ENCODE results near the gene MOCS1.

MOCS1 gene

GRCh38 chr6:39950125-39950720 is 16.0 kb upstream of the MOCS1 start:
- TF ChIP-seq, protein P1, sequence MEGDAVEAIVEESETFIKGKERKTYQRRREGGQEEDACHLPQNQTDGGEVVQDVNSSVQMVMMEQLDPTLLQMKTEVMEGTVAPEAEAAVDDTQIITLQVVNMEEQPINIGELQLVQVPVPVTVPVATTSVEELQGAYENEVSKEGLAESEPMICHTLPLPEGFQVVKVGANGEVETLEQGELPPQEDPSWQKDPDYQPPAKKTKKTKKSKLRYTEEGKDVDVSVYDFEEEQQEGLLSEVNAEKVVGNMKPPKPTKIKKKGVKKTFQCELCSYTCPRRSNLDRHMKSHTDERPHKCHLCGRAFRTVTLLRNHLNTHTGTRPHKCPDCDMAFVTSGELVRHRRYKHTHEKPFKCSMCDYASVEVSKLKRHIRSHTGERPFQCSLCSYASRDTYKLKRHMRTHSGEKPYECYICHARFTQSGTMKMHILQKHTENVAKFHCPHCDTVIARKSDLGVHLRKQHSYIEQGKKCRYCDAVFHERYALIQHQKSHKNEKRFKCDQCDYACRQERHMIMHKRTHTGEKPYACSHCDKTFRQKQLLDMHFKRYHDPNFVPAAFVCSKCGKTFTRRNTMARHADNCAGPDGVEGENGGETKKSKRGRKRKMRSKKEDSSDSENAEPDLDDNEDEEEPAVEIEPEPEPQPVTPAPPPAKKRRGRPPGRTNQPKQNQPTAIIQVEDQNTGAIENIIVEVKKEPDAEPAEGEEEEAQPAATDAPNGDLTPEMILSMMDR (IDR thresholded peaks at IDR 0.05; ENCODE audit: extremely low read depth, insufficient read depth, missing control alignments) = no peak
- in situ Hi-C loops (cut with MboI; ENCODE audit: low pct_unique_long_range_greater_than_20kb, low sequenced_read_pairs, unreplicated experiment) = no loop called here
- no peak for DNase-seq (ENCODE audit: low spot score)

DNA sequence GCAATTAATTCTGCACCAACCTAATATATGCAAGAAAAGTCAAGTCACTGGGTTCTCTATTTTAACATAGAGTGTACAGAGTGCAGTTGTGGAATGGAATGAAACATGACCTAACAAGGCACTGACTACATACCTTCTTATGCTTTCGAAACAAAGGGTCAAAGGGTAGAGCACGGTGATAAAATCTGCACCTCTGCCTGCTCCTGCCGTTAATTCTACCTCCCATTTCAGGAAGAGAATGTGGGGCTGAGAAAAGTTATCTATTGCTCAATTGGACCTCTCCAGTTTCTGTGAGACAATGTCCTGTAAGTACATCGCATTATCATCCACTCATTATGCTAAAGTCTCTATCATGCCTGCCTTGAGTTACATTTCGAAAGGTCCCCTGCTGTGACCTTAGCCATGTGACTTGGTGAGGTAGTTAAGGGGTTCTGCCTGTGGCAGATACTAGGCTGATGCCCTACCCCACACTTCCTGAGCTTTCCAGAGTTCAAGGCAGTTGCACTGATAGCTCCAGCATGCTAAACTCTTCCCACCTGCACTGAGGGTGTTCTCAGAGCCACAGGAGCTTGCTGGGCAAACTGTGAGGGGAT is 14.0 kb upstream of the MOCS1 start:
- in situ Hi-C loops (cut with MboI; ENCODE audit: low pct_unique_long_range_greater_than_20kb, low sequenced_read_pairs, unreplicated experiment) = no loop called here
- TF ChIP-seq, protein P1 (IDR thresholded peaks at IDR 0.05; ENCODE audit: extremely low read depth, insufficient read depth, missing control alignments) = no peak
- DNase-seq (ENCODE audit: low spot score) = no peak

DNA sequence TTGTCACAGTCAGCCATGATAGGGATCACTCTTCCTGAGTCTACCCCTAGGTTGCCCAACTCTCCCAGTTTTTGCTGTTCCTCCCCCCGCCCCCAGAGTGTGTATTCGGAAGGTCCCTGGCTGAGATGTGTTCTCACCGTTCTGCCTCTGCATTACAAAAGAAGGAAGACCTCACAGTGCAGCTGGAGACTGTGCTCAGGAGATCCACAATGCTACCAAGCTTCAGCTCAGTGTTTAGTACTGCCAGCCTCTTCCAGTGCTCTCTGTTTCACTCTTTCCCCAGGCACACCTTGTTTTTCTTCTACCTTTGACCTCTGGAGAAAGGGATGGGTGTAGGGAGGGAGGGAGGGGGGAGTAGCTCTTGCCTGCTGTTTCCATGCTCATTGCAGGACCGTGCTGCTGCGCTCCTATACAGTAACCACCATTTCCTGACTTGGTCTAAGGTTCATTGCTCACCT is 13.4 kb upstream of the MOCS1 start:
- no peak for DNase-seq (ENCODE audit: low spot score)
- TF ChIP-seq, protein P1 (IDR thresholded peaks at IDR 0.05; ENCODE audit: extremely low read depth, insufficient read depth, missing control alignments) = no peak
- in situ Hi-C loops (cut with MboI; ENCODE audit: low pct_unique_long_range_greater_than_20kb, low sequenced_read_pairs, unreplicated experiment) = no loop called here

DNA sequence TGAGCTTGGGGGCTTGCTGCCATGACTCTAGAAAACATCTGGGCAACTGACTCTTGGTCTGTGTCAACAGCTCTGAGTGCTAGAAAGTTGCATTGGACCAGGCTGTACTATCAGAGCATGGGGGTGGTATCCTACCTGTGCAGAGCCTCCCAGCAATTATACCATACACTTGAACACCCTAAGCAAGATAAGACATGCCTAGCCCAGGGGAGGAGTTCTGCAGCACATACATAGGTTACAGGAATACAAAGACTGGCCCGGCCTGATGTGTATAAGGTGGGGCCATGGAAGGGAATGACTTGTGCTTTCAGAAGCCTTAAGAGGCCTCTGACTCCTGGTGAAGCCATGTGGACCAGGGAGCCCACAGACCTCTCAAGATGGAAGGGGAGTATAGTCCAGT is 11.4 kb upstream of the MOCS1 start:
- TF ChIP-seq, protein P1 (IDR thresholded peaks at IDR 0.05; ENCODE audit: extremely low read depth, insufficient read depth, missing control alignments) = no peak
- in situ Hi-C loops (cut with MboI; ENCODE audit: low pct_unique_long_range_greater_than_20kb, low sequenced_read_pairs, unreplicated experiment) = no loop called here
- no peak for DNase-seq (ENCODE audit: low spot score)

GRCh38 chr6:39942903-39943580 is 8.8 kb upstream of the MOCS1 start:
- DNase-seq (ENCODE audit: low spot score) = no peak
- in situ Hi-C loops (cut with MboI; ENCODE audit: low pct_unique_long_range_greater_than_20kb, low sequenced_read_pairs, unreplicated experiment) = no loop called here

GRCh38 chr6:39941820-39942219 is 7.6 kb upstream of the MOCS1 start:
- DNase-seq (ENCODE audit: low spot score) = no peak
- TF ChIP-seq, protein P1 (IDR thresholded peaks at IDR 0.05; ENCODE audit: extremely low read depth, insufficient read depth, missing control alignments) = no peak
- in situ Hi-C loops (cut with MboI; ENCODE audit: low pct_unique_long_range_greater_than_20kb, low sequenced_read_pairs, unreplicated experiment) = no loop called here

More at GRCh38 chr6:39942903-39943580, 8.8 kb upstream of the MOCS1 start:
- TF ChIP-seq, protein P1 (IDR thresholded peaks at IDR 0.05; ENCODE audit: extremely low read depth, insufficient read depth, missing control alignments) = no peak

Measured in GM13977 (cell line).